Uterus (tissue), 2 donors: ENCODE measurements around the gene GRIK2.

ENCODE experiments used
- CTCF ChIP-seq, 4 experiments: fragments of 200-600 bp in 2 of 4; fragments of 450-650 bp in 2 of 4; sonication (generic) in 2 of 4; IDR thresholded peaks; one replicate each; pipeline ENCODE4 v1.5.1; 2016 to 2019; ENCODE audit warnings: antibody characterized with exemption in 4 of 4, mild to moderate bottlenecking in 2 of 4, moderate library complexity in 1 of 4
- POLR2A ChIP-seq, 2 donors: fragments of 450-650 bp; IDR thresholded peaks; one replicate each; pipeline ENCODE4 v1.6.1; 2016; ENCODE audit warnings: antibody characterized with exemption in 2 of 2, mild to moderate bottlenecking in 1 of 2, moderate library complexity in 1 of 2

GRCh38 chr6:101666256-101666655, 272.7 kb downstream of the GRIK2 start:
- no peak for TF ChIP-seq CTCF (IDR thresholded peaks at IDR 0.05)
- TF ChIP-seq POLR2A (IDR thresholded peaks at IDR 0.05), result no peak
